A172 (cell line): ENCODE results near the gene NR3C2. TPM values are rescaled to one million over a fixed set of nuclear protein-coding genes. Genes with fewer than 3 reads are reported as not detected.
"Not testable (repeated sequence)": the region's sequence is repeated elsewhere in the genome, so short reads cannot be mapped to it uniquely, and the experiment has no call there.

Source experiments
- DNase-seq: peaks from one replicate; pipeline ENCODE4 v3.0.0-alpha.2; 2015; ENCODE audit warnings: low spot score
- total RNA-seq: library from RNA; depleted of rRNA; stranded (reverse); fragments of >200 nt; shearing (Covaris generic); gene quantifications from 2 replicates; pipeline ENCODE4 v1.2.3, GENCODE V29; 2014

Gene NR3C2
- total RNA-seq, 1 experiment from 2014 or later: 1.3 TPM

GRCh38 chr4:148369919-148370318 is 72.3 kb downstream of the NR3C2 start:
- DNase-seq: no peak

- no peak for DNase-seq
Measured at GRCh38 chr4:148367756-148368155, 74.5 kb downstream of the NR3C2 start.

DNA sequence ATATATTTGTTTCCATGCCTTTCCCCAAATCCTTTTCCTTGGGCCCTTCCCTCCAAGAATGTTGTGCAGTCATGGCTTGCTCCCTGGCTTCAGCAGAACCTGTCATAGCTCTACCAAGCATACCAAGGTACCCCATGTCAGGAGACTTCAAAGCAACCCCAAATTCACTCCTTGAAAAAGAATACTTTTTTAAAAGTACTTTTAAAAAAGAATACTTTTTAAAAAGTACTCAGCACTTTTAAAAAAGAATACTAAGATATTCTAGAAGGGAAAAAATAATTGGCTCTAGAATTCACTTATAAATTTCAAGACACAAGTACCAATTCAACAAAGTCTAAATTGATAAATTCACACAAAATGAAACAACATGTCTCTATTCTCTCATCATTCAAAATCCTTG is 76.0 kb downstream of the NR3C2 start:
- no peak for DNase-seq

DNA sequence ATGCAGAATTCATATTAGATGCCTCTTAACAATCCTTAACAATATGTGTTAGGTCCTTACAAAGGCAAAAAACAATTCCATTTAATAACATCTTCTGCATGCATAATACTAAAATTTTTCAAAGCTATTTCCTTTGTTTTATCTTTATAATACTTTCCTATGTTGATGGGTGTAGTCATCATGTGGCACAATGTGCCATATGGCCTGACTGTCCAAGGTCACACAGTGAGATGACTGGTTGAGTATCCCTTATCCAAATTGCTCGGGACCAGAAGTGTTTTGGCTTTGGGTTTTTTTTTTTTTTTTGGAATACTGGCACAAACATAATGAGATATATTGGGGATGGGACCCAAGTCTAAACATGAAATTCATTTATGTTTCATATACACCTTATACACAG is 77.7 kb downstream of the NR3C2 start:
- DNase-seq: no peak

GRCh38 chr4:148359769-148360168 is 82.4 kb downstream of the NR3C2 start:
- DNase-seq: no peak

GRCh38 chr4:148355442-148356123 is 86.6 kb downstream of the NR3C2 start:
- no peak for DNase-seq

- DNase-seq: no peak
Measured at GRCh38 chr4:148354186-148354585, 88.0 kb downstream of the NR3C2 start.

- DNase-seq: no peak
Measured at GRCh38 chr4:148353571-148353970, 88.6 kb downstream of the NR3C2 start.

DNA sequence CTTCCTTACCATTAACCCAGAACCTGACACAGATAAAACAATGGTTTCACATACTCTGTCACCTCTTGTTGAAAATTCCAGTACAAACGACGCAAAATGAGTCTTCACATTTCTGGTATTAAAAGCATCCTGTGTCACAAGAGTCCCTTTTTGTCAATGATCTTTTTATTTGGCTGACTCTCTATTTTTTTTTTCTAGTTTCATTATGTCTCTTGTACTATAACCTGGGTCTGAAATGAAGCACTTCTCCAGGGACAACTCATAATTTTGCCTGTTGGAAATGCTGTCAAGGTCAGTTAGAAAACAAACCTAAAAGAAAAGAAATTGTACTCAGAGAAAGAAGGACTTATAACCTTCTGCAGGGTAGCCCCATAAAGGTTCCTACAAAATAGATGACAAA is 93.1 kb downstream of the NR3C2 start:
- no peak for DNase-seq

DNA sequence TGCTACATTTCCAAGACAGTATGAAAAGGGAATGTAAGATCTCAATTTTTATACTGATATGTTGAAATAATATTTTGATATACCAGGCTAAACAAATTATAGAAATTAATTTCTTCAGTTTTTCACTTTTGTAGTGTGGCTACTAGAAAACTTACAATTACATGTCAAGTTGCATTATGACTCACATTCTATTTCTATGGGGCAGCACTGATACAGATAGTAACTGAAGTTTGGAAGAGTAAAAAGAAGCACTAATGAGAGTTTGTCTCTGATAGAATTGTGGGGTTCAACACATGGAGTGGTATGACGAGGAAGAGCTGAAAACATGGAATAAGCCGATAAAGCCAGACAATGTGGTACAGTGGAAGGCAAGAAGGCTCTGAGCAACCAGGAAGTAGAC is 95.6 kb downstream of the NR3C2 start:
- DNase-seq: no peak

DNA sequence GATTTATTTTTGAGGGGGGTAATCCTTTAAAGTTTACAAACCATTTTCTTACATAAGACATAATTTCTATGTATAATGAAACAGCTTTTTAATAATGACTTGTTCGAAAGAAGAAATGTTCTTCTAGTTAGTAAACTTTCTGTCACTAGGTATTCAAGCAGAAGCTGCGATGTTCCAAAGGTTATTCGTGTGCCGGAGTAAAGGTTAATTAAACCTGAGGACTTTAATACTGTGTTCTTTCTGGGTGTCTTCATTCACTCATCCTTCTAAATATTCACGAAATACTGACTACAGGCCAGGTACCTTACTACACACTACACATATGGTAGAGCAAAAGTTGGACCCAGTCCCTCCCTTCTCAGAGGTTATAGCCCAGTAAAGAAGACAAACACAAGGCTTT is 96.7 kb downstream of the NR3C2 start:
- DNase-seq: no peak

DNA sequence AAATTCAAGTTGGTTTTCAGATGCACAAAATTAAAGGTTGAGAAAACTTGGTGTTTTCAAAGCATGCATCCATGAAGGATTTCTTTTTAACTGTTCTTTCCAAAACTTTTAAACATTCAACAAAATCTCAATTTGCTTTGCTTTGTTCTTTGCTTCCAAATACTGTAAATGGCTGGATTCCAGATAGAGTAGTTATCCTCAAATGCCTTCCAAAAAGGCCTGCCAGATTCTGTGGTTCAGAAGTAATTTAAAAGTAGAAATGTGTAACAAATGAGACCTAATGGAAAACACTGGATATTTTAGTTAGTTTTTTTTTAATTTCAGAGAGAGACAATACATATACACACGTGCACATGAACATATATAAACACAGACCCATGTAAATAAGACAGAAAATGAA is 97.3 kb downstream of the NR3C2 start:
- no peak for DNase-seq

- no peak for DNase-seq
Measured at GRCh38 chr4:148344352-148344751, 97.9 kb downstream of the NR3C2 start.

DNA sequence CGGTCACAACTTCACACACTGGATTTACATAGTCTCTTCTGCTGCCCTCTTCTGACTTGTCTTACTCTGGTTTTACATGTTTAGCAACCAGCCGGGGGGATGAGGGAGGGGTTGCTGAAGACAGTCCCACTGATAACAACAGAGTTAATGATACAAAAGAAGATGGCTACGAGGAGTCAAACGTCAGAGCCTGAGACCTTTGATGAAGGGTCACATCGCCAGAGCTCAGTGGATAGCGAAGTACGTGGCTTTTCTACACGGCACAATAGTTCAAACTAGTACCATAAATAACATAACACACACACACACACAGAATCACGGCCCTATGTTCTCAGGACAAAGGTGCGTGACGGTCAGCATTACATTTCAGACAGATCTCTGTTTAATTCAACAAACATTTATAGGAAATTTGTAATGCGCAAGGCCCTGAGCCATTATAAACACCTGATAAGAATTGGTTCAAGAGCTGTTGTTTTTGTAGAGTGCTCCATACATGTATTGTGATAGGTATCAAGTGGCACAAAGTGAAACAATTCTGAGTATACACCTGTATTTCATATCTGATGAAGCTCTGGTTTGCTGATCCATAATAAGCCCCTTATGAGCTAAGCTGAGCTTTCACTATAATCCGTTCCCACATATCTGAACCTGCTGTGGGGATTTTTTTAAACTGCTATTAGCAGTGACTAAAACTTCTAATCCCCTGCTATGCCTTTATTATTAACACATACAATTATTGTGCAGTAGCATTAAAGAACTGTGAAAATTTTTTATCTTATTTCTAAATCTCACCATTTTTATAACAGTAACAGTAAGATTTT is 100.0 kb downstream of the NR3C2 start:
- DNase-seq: no peak

- no peak for DNase-seq
Measured at GRCh38 chr4:148335133-148335532, 107.1 kb downstream of the NR3C2 start.

GRCh38 chr4:148333265-148333664 is 108.9 kb downstream of the NR3C2 start:
- DNase-seq: no peak

DNA sequence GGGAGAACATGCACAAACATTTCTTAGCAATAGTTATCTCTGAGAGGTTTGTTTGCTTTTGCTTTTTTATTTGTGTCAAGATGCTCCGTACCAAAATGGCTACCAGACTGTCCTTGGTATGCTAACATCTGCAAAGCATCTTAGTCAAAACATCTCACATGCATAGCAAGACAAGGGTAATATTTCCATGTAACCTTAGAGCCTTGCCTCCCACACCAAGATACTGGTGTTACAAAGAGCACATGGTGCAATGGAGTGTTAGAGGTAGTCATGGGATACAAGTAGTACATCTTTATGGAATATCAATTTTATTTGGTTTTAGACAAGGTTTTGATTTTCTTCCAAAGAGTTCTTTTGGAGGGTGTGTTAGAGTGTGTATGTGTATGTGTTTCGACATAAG is 109.7 kb downstream of the NR3C2 start:
- DNase-seq: no peak

GRCh38 chr4:148330724-148331123 is 111.5 kb downstream of the NR3C2 start:
- no peak for DNase-seq

DNA sequence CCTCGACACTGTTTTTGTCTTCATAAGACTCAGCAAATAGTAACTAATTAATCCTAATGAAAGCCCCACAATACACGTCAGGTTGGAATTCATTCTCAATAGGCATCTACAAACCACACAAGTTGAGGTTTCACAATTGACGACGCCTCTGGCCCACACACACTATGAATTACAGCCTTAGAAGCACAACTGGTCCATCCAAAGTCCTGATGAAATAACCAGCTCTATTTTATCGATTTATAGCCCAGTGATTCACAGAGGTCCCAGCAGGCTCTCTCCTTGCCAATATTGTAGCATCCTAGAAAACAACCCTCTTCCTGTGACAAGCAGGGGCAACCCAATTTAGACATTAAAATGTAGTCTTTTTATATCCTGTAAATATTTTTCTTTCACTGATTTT is 112.1 kb downstream of the NR3C2 start:
- DNase-seq: no peak

- no peak for DNase-seq
Measured at GRCh38 chr4:148329751-148330150, 112.5 kb downstream of the NR3C2 start.

DNA sequence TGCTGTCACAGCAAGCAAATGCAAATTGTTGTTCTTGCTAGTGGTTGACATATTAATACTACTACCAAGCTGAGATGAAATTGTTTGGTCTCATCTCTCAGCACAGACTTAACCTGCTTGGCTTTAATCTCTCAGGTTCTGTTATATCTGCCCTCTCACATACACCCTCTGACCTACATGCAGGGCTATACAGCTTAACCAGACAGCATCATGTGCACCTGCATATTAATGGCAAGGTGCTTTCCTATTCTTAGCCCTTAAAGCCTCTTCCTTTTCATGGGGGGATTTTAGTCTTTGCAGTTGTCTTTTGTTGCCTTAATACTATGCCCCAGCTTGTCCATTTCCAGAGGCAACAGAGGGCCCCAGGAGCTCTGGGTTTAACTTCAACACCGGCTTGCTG is 114.5 kb downstream of the NR3C2 start:
- no peak for DNase-seq

- DNase-seq: not testable (repeated sequence)
Measured at GRCh38 chr4:148323316-148323715, 118.9 kb downstream of the NR3C2 start.

- peak; percentile 90 for DNase-seq
Measured at GRCh38 chr4:148315049-148315448, 127.2 kb downstream of the NR3C2 start.
